Measurements from ENCODE around the gene AMT. TPM values are rescaled to one million over a fixed set of nuclear protein-coding genes. Genes with fewer than 3 reads are reported as not detected.

AMT gene
- total RNA-seq, 1 experiment from 2014 or later: 1.5 TPM

Other genes with a start within 250 kb of the AMT start
- gene C3orf62, start 145.2 kb downstream of the AMT start, total RNA-seq (2014; rRNA removed; shearing (Covaris generic)): 0.50 and 2.1 TPM in 2 replicates
- gene USP4, start 82.4 kb downstream of the AMT start, total RNA-seq (2014; rRNA removed; shearing (Covaris generic)): 7.8 and 11.5 TPM in 2 replicates
- 226 and 326 TPM in 2 replicates for gene GPX1, start 64.1 kb downstream of the AMT start, total RNA-seq (2014; rRNA removed; shearing (Covaris generic))
- gene RHOA, start 10.5 kb downstream of the AMT start, total RNA-seq (2014; rRNA removed; shearing (Covaris generic)): 490 and 775 TPM in 2 replicates
- gene TCTA, start 10.1 kb downstream of the AMT start, total RNA-seq (2014; rRNA removed; shearing (Covaris generic)): 21.6 and 21.7 TPM in 2 replicates
- 6.2 TPM in 1 of 2 replicates, not detected in the other for gene NICN1, start 6.9 kb upstream of the AMT start, total RNA-seq (2014; rRNA removed; shearing (Covaris generic))
- gene DAG1, start 47.8 kb upstream of the AMT start, total RNA-seq (2014; rRNA removed; shearing (Covaris generic)): 52.1 and 69.5 TPM in 2 replicates
- gene BSN, start 132.0 kb upstream of the AMT start, total RNA-seq (2014; rRNA removed; shearing (Covaris generic)): 0.05 TPM in 1 of 2 replicates, not detected in the other